Naive B cell (primary cell): Measurements from ENCODE around the gene TMEM150B. TPM values are rescaled to one million over a fixed set of nuclear protein-coding genes. Genes with fewer than 3 reads are reported as not detected.

Experiments used
- ATAC-seq, 2 donors: fragments of 150-1000 bp; cut with Tn5 transposase; 2 replicates each; pipeline ENCODE4 v1.10.0; 2021; ENCODE audit warnings: low read depth in 2 of 2, mild to moderate bottlenecking in 2 of 2, moderate library complexity in 2 of 2
- DNase-seq: peaks from one replicate; pipeline ENCODE4 v3.0.0; 2022
- H3K27ac Mint-ChIP-seq, 6 donors: one replicate each; pipeline ENCODE4 v1.8.0; 2020 to 2022; ENCODE audit warnings: mild to moderate bottlenecking in 6 of 6, mixed read lengths in 6 of 6, moderate library complexity in 5 of 6, inconsistent platforms in 2 of 6
- H3K27me3 Mint-ChIP-seq, 3 donors: one replicate each; pipeline ENCODE4 v1.8.0; 2021 to 2022; ENCODE audit warnings: mixed read lengths in 3 of 3, mild to moderate bottlenecking in 1 of 3
- H3K36me3 Mint-ChIP-seq, 2 donors: one replicate each; pipeline ENCODE4 v1.8.0; 2020 to 2022; ENCODE audit warnings: mixed read lengths in 2 of 2, inconsistent platforms in 1 of 2, mild to moderate bottlenecking in 1 of 2
- H3K4me1 Mint-ChIP-seq, 3 donors: one replicate each; pipeline ENCODE4 v1.8.0; 2020 to 2022; ENCODE audit warnings: mixed read lengths in 3 of 3, inconsistent platforms in 1 of 3, mild to moderate bottlenecking in 1 of 3, moderate library complexity in 1 of 3
- H3K4me3 Mint-ChIP-seq, 8 donors: one replicate each; pipeline ENCODE4 v1.8.0; 2020 to 2022; ENCODE audit warnings: mild to moderate bottlenecking in 8 of 8, mixed read lengths in 8 of 8, moderate library complexity in 8 of 8, inconsistent platforms in 2 of 8
- H3K9me3 Mint-ChIP-seq, 7 donors: one replicate each; pipeline ENCODE4 v1.8.0; 2020 to 2022; ENCODE audit warnings: mixed read lengths in 7 of 7, mild to moderate bottlenecking in 5 of 7, inconsistent platforms in 2 of 7, moderate library complexity in 1 of 7
- polyA plus RNA-seq, 6 donors: library from polyadenylated mRNA; unstranded; fragments of 300-500 nt; fragmentation: Illumina TruSeq; gene quantifications; one replicate each; pipeline ENCODE4 v1.2.3, GENCODE V29; 2021; ENCODE audit warnings: low read depth in 6 of 6

TMEM150B gene
- polyA plus RNA-seq, 6 donors from 2014 or later, result not detected

GRCh38 chr19:55315956-55316525, 9.1 kb downstream of the TMEM150B start:
- H3K4me3 Mint-ChIP-seq, result no peak overlapping the region
- H3K27me3 Mint-ChIP-seq, result peaks cover 3 to 15% (median 4%) of the 10 kb centered on the region in 3 donors
- H3K27ac Mint-ChIP-seq, result no peak overlapping the region
- ATAC-seq (no peak), DNase-seq (no peak)
- H3K9me3 Mint-ChIP-seq, result no peaks in the 10 kb centered on the region
- no peaks in the 10 kb centered on the region for H3K4me1 Mint-ChIP-seq
- H3K36me3 Mint-ChIP-seq, result no peaks in the 10 kb centered on the region

GRCh38 chr19:55314396-55314795, 10.7 kb downstream of the TMEM150B start:
- DNase-seq, result no peak
- H3K9me3 Mint-ChIP-seq, result no peaks in the 10 kb centered on the region
- H3K4me1 Mint-ChIP-seq, result no peaks in the 10 kb centered on the region
- H3K27me3 Mint-ChIP-seq, result peaks cover 0 to 6% (median 4%) of the 10 kb centered on the region in 3 donors
- H3K36me3 Mint-ChIP-seq, result no peaks in the 10 kb centered on the region
- no peak overlapping the region for H3K27ac Mint-ChIP-seq
- H3K4me3 Mint-ChIP-seq, result no peak overlapping the region
- ATAC-seq, result no peak

GRCh38 chr19:55312621-55313512, 12.3 kb downstream of the TMEM150B start:
- ATAC-seq (no peak), DNase-seq (no peak)
- Mint-ChIP-seq H3K36me3 (no peaks in the 10 kb centered on the region), H3K4me3 (no peak overlapping the region), H3K9me3 (no peaks in the 10 kb centered on the region), H3K27ac (peak overlapping the region in 1 of 6 donors; percentile 19), H3K4me1 (no peaks in the 10 kb centered on the region), H3K27me3 (peaks cover 0 to 6% (median 4%) of the 10 kb centered on the region in 3 donors)

- H3K4me1 Mint-ChIP-seq, result no peaks in the 10 kb centered on the region
- H3K27ac Mint-ChIP-seq, result no peak overlapping the region
- DNase-seq (no peak), ATAC-seq (no peak)
- H3K36me3 Mint-ChIP-seq, result no peaks in the 10 kb centered on the region
- H3K4me3 Mint-ChIP-seq, result no peak overlapping the region
- H3K27me3 Mint-ChIP-seq, result peaks cover 0 to 6% (median 4%) of the 10 kb centered on the region in 3 donors
- no peaks in the 10 kb centered on the region for H3K9me3 Mint-ChIP-seq
Measured at GRCh38 chr19:55311797-55312196, 13.3 kb downstream of the TMEM150B start.

- Mint-ChIP-seq H3K4me3 (no peak overlapping the region), H3K27ac (no peak overlapping the region), H3K9me3 (no peaks in the 10 kb centered on the region), H3K4me1 (no peaks in the 10 kb centered on the region), H3K36me3 (no peaks in the 10 kb centered on the region), H3K27me3 (peaks cover 0 to 4% (median 2%) of the 10 kb centered on the region in 3 donors)
- DNase-seq (no peak), ATAC-seq (no peak)
Measured at GRCh38 chr19:55311397-55311796, 13.7 kb downstream of the TMEM150B start.

GRCh38 chr19:55310498-55310897, 14.6 kb downstream of the TMEM150B start:
- ATAC-seq (no peak), DNase-seq (no peak)
- Mint-ChIP-seq H3K27me3 (peaks cover 0 to 4% (median 0%) of the 10 kb centered on the region in 3 donors), H3K36me3 (no peaks in the 10 kb centered on the region), H3K4me1 (peaks cover 0 to under 1% (median 0%) of the 10 kb centered on the region in 3 donors), H3K27ac (no peak overlapping the region), H3K9me3 (no peaks in the 10 kb centered on the region), H3K4me3 (no peak overlapping the region)

- DNase-seq (no peak), ATAC-seq (no peak)
- no peaks in the 10 kb centered on the region for H3K36me3 Mint-ChIP-seq
- peaks cover 0 to 4% (median 0%) of the 10 kb centered on the region in 3 donors for H3K27me3 Mint-ChIP-seq
- peaks cover 0 to 5% (median 3%) of the 10 kb centered on the region in 3 donors for H3K4me1 Mint-ChIP-seq
- H3K27ac Mint-ChIP-seq, result no peak overlapping the region
- H3K9me3 Mint-ChIP-seq, result no peaks in the 10 kb centered on the region
- peak overlapping the region in 1 of 8 donors; percentile 56 for H3K4me3 Mint-ChIP-seq
Measured at GRCh38 chr19:55309448-55309847, 15.7 kb downstream of the TMEM150B start.

- no peak for DNase-seq
- no peak for ATAC-seq
- Mint-ChIP-seq H3K36me3 (no peaks in the 10 kb centered on the region), H3K4me1 (peaks cover 0 to 5% (median 3%) of the 10 kb centered on the region in 3 donors), H3K9me3 (no peaks in the 10 kb centered on the region), H3K27me3 (peaks cover 0 to under 1% (median 0%) of the 10 kb centered on the region in 3 donors), H3K4me3 (no peak overlapping the region), H3K27ac (peak overlapping the region in 1 of 6 donors; percentile 44)
Measured at GRCh38 chr19:55308281-55308680, 16.9 kb downstream of the TMEM150B start.

GRCh38 chr19:55306712-55307111, 18.4 kb downstream of the TMEM150B start:
- H3K9me3 Mint-ChIP-seq, result no peaks in the 10 kb centered on the region
- peaks cover 5 to 11% (median 8%) of the 10 kb centered on the region in 3 donors for H3K4me1 Mint-ChIP-seq
- no peaks in the 10 kb centered on the region for H3K36me3 Mint-ChIP-seq
- DNase-seq (no peak), ATAC-seq (no peak)
- no peak overlapping the region for H3K4me3 Mint-ChIP-seq
- H3K27ac Mint-ChIP-seq, result no peak overlapping the region
- H3K27me3 Mint-ChIP-seq, result no peaks in the 10 kb centered on the region

GRCh38 chr19:55305983-55306562, 19.1 kb downstream of the TMEM150B start:
- H3K4me3 Mint-ChIP-seq, result no peak overlapping the region
- peak overlapping the region in 1 of 6 donors; percentile 15 for H3K27ac Mint-ChIP-seq
- no peaks in the 10 kb centered on the region for H3K36me3 Mint-ChIP-seq
- no peaks in the 10 kb centered on the region for H3K9me3 Mint-ChIP-seq
- no peak for ATAC-seq
- H3K27me3 Mint-ChIP-seq, result no peaks in the 10 kb centered on the region
- H3K4me1 Mint-ChIP-seq, result peaks cover 10 to 18% (median 14%) of the 10 kb centered on the region in 3 donors
- no peak for DNase-seq

GRCh38 chr19:55305491-55305890, 19.6 kb downstream of the TMEM150B start:
- Mint-ChIP-seq H3K9me3 (no peaks in the 10 kb centered on the region), H3K27ac (peak overlapping the region in 1 of 6 donors; percentile 89), H3K27me3 (no peaks in the 10 kb centered on the region), H3K4me3 (peak overlapping the region in 3 of 8 donors; percentile 42 to 65 (median 59)), H3K4me1 (peaks cover 10 to 18% (median 15%) of the 10 kb centered on the region in 3 donors), H3K36me3 (no peaks in the 10 kb centered on the region)
- peak; percentile 35 to 43 for ATAC-seq
- DNase-seq, result peak; percentile 42

- H3K36me3 Mint-ChIP-seq, result no peaks in the 10 kb centered on the region
- peak overlapping the region in 1 of 6 donors; percentile 47 for H3K27ac Mint-ChIP-seq
- ATAC-seq (no peak), DNase-seq (no peak)
- H3K4me1 Mint-ChIP-seq, result peaks cover 10 to 18% (median 15%) of the 10 kb centered on the region in 3 donors
- H3K4me3 Mint-ChIP-seq, result no peak overlapping the region
- no peaks in the 10 kb centered on the region for H3K27me3 Mint-ChIP-seq
- H3K9me3 Mint-ChIP-seq, result no peaks in the 10 kb centered on the region
Measured at GRCh38 chr19:55304980-55305379, 20.2 kb downstream of the TMEM150B start.

GRCh38 chr19:55304279-55304978, 20.7 kb downstream of the TMEM150B start:
- H3K27me3 Mint-ChIP-seq, result no peaks in the 10 kb centered on the region
- no peaks in the 10 kb centered on the region for H3K9me3 Mint-ChIP-seq
- H3K4me1 Mint-ChIP-seq, result peaks cover 10 to 18% (median 15%) of the 10 kb centered on the region in 3 donors
- peak overlapping the region in 1 of 8 donors; percentile 10 for H3K4me3 Mint-ChIP-seq
- H3K36me3 Mint-ChIP-seq, result no peaks in the 10 kb centered on the region
- H3K27ac Mint-ChIP-seq, result peak overlapping the region in 1 of 6 donors; percentile 47
- no peak for DNase-seq
- ATAC-seq, result no peak
